HG03457 (cell line): ENCODE measurements around the gene CAPN12.

Source experiments
- ATAC-seq: cut with Tn5 transposase; IDR thresholded peaks from one replicate; pipeline ENCODE4 v1.9.1; 2021; ENCODE audit warnings: moderate number of reproducible peaks; ENCODE audit not compliant: unreplicated experiment

Gene CAPN12

GRCh38 chr19:38727306-38727867 is 16.9 kb downstream of the CAPN12 start:
- ATAC-seq, result no peak

- ATAC-seq, result no peak
These were observed 17.4 kb downstream of the CAPN12 start for GRCh38 chr19:38726761-38727301.

- ATAC-seq, result no peak
These were observed 18.0 kb downstream of the CAPN12 start for GRCh38 chr19:38726284-38726673.

- no peak for ATAC-seq
These were observed 18.6 kb downstream of the CAPN12 start for GRCh38 chr19:38725469-38726283.

- ATAC-seq, result no peak
These were observed 20.1 kb downstream of the CAPN12 start for GRCh38 chr19:38723990-38724854.

- no peak for ATAC-seq
These were observed 20.7 kb downstream of the CAPN12 start for GRCh38 chr19:38723606-38723965.

GRCh38 chr19:38722947-38723605 is 21.2 kb downstream of the CAPN12 start:
- no peak for ATAC-seq

- ATAC-seq, result no peak
These were observed 22.1 kb downstream of the CAPN12 start for GRCh38 chr19:38721979-38722773.

- no peak for ATAC-seq
These were observed 22.8 kb downstream of the CAPN12 start for GRCh38 chr19:38721496-38721895.

GRCh38 chr19:38720559-38721236 is 23.6 kb downstream of the CAPN12 start:
- ATAC-seq, result no peak

GRCh38 chr19:38719761-38720558 is 24.3 kb downstream of the CAPN12 start:
- no peak for ATAC-seq

- ATAC-seq, result no peak
These were observed 25.3 kb downstream of the CAPN12 start for GRCh38 chr19:38718747-38719543.

GRCh38 chr19:38717855-38718254 is 26.4 kb downstream of the CAPN12 start:
- ATAC-seq, result no peak

- no peak for ATAC-seq
These were observed 27.2 kb downstream of the CAPN12 start for GRCh38 chr19:38717051-38717450.

GRCh38 chr19:38715555-38715954 is 28.7 kb downstream of the CAPN12 start:
- no peak for ATAC-seq

GRCh38 chr19:38714354-38714778 is 29.9 kb downstream of the CAPN12 start:
- no peak for ATAC-seq

- no peak for ATAC-seq
These were observed 30.4 kb downstream of the CAPN12 start for GRCh38 chr19:38713865-38714264.

- ATAC-seq, result no peak
These were observed 31.0 kb downstream of the CAPN12 start for GRCh38 chr19:38713227-38713649.
